Measurements from ENCODE around the gene NACAD. TPM values are rescaled to one million over a fixed set of nuclear protein-coding genes. Genes with fewer than 3 reads are reported as not detected.

The NACAD gene
- total RNA-seq, 2 donors from 2014 or later: 10.8 to 11.1 TPM

DNA sequence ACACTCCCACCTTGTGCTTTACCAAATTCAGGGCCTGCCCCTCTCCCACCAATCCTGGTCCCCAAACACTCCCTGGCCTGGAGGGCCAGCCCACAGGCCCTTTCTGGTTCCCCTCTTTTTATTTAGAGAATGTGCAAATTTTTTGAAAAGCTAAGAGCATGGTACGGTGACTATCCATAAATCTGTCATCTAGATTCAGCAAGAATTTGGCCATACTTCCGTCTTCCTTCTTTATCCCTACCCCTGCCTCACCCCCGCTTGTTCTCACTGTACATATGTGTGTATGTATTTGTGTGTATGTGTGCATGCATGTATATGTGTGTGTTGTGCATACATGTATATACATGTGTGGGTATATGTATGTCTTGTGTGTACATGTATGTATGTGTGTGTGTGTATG is 30.8 kb upstream of the NACAD start:
- Histone ChIP-seq H3K4me3 (no peak overlapping the region), H3K4me1 (ENCODE audit: control insufficient read depth in 1 of 2, low read depth in 2 of 2) (no peaks in the 10 kb centered on the region), H3K36me3 (no peaks in the 10 kb centered on the region), H3K9me3 (no peaks in the 10 kb centered on the region), H3K27ac (no peak overlapping the region), H3K27me3 (replicated peaks; ENCODE audit: insufficient read depth) (no peaks in the 10 kb centered on the region)
- DNase-seq (ENCODE audit: low spot score): no peak
- TF ChIP-seq, protein P1, sequence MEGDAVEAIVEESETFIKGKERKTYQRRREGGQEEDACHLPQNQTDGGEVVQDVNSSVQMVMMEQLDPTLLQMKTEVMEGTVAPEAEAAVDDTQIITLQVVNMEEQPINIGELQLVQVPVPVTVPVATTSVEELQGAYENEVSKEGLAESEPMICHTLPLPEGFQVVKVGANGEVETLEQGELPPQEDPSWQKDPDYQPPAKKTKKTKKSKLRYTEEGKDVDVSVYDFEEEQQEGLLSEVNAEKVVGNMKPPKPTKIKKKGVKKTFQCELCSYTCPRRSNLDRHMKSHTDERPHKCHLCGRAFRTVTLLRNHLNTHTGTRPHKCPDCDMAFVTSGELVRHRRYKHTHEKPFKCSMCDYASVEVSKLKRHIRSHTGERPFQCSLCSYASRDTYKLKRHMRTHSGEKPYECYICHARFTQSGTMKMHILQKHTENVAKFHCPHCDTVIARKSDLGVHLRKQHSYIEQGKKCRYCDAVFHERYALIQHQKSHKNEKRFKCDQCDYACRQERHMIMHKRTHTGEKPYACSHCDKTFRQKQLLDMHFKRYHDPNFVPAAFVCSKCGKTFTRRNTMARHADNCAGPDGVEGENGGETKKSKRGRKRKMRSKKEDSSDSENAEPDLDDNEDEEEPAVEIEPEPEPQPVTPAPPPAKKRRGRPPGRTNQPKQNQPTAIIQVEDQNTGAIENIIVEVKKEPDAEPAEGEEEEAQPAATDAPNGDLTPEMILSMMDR (IDR thresholded peaks at IDR 0.05): no peak
- no peak for ATAC-seq (ENCODE audit: insufficient number of reproducible peaks, low FRiP score, low read depth)

GRCh38 chr7:45118889-45119331 is 30.1 kb upstream of the NACAD start:
- no peak for DNase-seq (ENCODE audit: low spot score)

GRCh38 chr7:45118292-45118691 is 29.5 kb upstream of the NACAD start:
- Histone ChIP-seq H3K4me1 (ENCODE audit: control insufficient read depth in 1 of 2, low read depth in 2 of 2) (no peaks in the 10 kb centered on the region), H3K27ac (no peak overlapping the region), H3K9me3 (no peaks in the 10 kb centered on the region), H3K27me3 (replicated peaks; ENCODE audit: insufficient read depth) (no peaks in the 10 kb centered on the region), H3K4me3 (no peak overlapping the region), H3K36me3 (no peaks in the 10 kb centered on the region)
- DNase-seq (ENCODE audit: low spot score): no peak
- TF ChIP-seq, protein P1 (IDR thresholded peaks at IDR 0.05): no peak
- no peak for ATAC-seq (ENCODE audit: insufficient number of reproducible peaks, low FRiP score, low read depth)

More at GRCh38 chr7:45118889-45119331, 30.1 kb upstream of the NACAD start:
- H3K36me3 ChIP-seq: no peaks in the 10 kb centered on the region
- TF ChIP-seq, protein P1 (IDR thresholded peaks at IDR 0.05): no peak
- no peaks in the 10 kb centered on the region for H3K27me3 ChIP-seq (replicated peaks; ENCODE audit: insufficient read depth)
- H3K27ac ChIP-seq: no peak overlapping the region
- H3K4me3 ChIP-seq: no peak overlapping the region
- H3K9me3 ChIP-seq: no peaks in the 10 kb centered on the region
- no peak for ATAC-seq (ENCODE audit: insufficient number of reproducible peaks, low FRiP score, low read depth)
- H3K4me1 ChIP-seq (ENCODE audit: control insufficient read depth in 1 of 2, low read depth in 2 of 2): no peaks in the 10 kb centered on the region

DNA sequence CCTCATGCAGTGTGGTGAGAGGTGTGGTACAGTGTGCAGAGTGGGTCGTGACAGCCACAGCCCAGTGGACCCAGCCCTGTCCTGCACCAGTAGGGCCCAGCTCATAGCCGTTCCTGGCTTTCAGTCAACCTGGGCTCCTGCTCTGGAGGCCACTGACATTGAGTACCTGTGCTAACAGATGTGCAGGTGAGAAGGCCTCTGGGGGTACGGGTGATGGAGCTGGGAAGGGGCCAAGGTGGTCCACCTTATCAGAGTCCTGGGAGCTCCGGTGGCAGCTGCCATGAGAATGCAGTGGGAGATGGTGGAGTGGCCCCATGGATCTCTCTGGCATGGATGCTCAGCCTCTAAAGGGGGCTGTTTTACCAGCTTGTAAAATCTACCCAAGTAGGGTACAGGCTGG is 28.8 kb upstream of the NACAD start:
- no peaks in the 10 kb centered on the region for H3K9me3 ChIP-seq
- H3K4me1 ChIP-seq (ENCODE audit: control insufficient read depth in 1 of 2, low read depth in 2 of 2): no peaks in the 10 kb centered on the region
- no peak overlapping the region for H3K27ac ChIP-seq
- H3K36me3 ChIP-seq: no peaks in the 10 kb centered on the region
- no peak overlapping the region for H3K4me3 ChIP-seq
- H3K27me3 ChIP-seq (replicated peaks; ENCODE audit: insufficient read depth): no peaks in the 10 kb centered on the region
- TF ChIP-seq, protein P1 (IDR thresholded peaks at IDR 0.05): no peak
- ATAC-seq (ENCODE audit: insufficient number of reproducible peaks, low FRiP score, low read depth) (no peak), DNase-seq (ENCODE audit: low spot score) (no peak)

- no peaks in the 10 kb centered on the region for H3K36me3 ChIP-seq
- DNase-seq (ENCODE audit: low spot score) (no peak), ATAC-seq (ENCODE audit: insufficient number of reproducible peaks, low FRiP score, low read depth) (no peak)
- H3K9me3 ChIP-seq: no peaks in the 10 kb centered on the region
- H3K4me1 ChIP-seq (ENCODE audit: control insufficient read depth in 1 of 2, low read depth in 2 of 2): peaks cover 3 to 7% of the 10 kb centered on the region in 2 donors
- H3K4me3 ChIP-seq: no peak overlapping the region
- TF ChIP-seq, protein P1 (IDR thresholded peaks at IDR 0.05): no peak
- H3K27ac ChIP-seq: no peak overlapping the region
- H3K27me3 ChIP-seq (replicated peaks; ENCODE audit: insufficient read depth): no peaks in the 10 kb centered on the region
Observed at GRCh38 chr7:45116048-45116447, 27.3 kb upstream of the NACAD start.

Data from thoracic aorta (tissue), 2 donors.